Testis (tissue), 3 donors: Measurements from ENCODE around the gene LUZP2. TPM values are rescaled to one million over a fixed set of nuclear protein-coding genes. Genes with fewer than 3 reads are reported as not detected.
"Not testable (repeated sequence)": the region's sequence is repeated elsewhere in the genome, so short reads cannot be mapped to it uniquely, and the experiment has no call there.

ENCODE experiments used
- DNase-seq: peaks from one replicate; pipeline ENCODE4 v3.0.0-alpha.2; 2019
- H3K27ac ChIP-seq, 2 donors: fragments of 200-600 bp; sonication (generic); one replicate each; pipeline ENCODE4 v1.5.1; 2019
- H3K27me3 ChIP-seq: fragments of 200-600 bp; sonication (generic); one replicate; pipeline ENCODE4 v1.5.1; 2019
- H3K36me3 ChIP-seq: fragments of 200-600 bp; sonication (generic); one replicate; pipeline ENCODE4 v1.5.1; 2017; ENCODE audit warnings: low read depth; ENCODE audit errors: missing control alignments
- H3K4me1 ChIP-seq: fragments of 200-600 bp; sonication (generic); one replicate; pipeline ENCODE4 v1.5.1; 2019
- H3K4me3 ChIP-seq, 2 donors: fragments of 200-600 bp; sonication (generic); one replicate each; pipeline ENCODE4 v1.5.1; 2017 to 2019
- H3K9me3 ChIP-seq: fragments of 200-600 bp; sonication (generic); one replicate; pipeline ENCODE4 v1.5.1; 2017
- POLR2A ChIP-seq: fragments of 450-650 bp; IDR thresholded peaks from one replicate; pipeline ENCODE4 v1.6.1; 2017; ENCODE audit warnings: antibody characterized with exemption, mild to moderate bottlenecking, moderate library complexity
- WGBS, 2 donors: methylation state at CpG; one replicate each; pipeline ENCODE4 v1.1.5; 2018; 5-methylcytosine and 5-hydroxymethylcytosine counted together
- intact Hi-C: fragments of 100-400 bp; cut with DNase I; formaldehyde crosslinking; loops from one replicate; pipeline ENCODE4 v1.15.1; 2023; ENCODE audit warnings: low total_unique reads
- polyA plus RNA-seq: library from polyadenylated mRNA; stranded (reverse); fragments of 350-450 nt; fragmentation: Illumina TruSeq; extraction: RNeasy Lipid Tissue Mini Kit (QIAGEN cat#74804); gene quantifications from one replicate; pipeline ENCODE4 v1.2.3, GENCODE V29; 2014; ENCODE audit warnings: low read depth, low replicate concordance; ENCODE audit not compliant: insufficient read depth
- total RNA-seq, 2 donors: library from RNA; depleted of rRNA; stranded (reverse); fragments of >200 nt; gene quantifications; one replicate each; pipeline ENCODE4 v1.2.3, GENCODE V29; 2016
- TF ChIP-seq, protein P1 (sequence below), 3 experiments: fragments of 450-650 bp in 2 of 3; fragments of 200-600 bp in 1 of 3; sonication (generic) in 1 of 3; IDR thresholded peaks; one replicate each; pipeline ENCODE4 v1.5.1; 2016 to 2019; ENCODE audit warnings: antibody characterized with exemption in 3 of 3, mild to moderate bottlenecking in 2 of 3, moderate library complexity in 1 of 3

LUZP2 gene
- total and polyA plus RNA-seq, 3 donors from 2014 or later, result 0.63 to 0.98 (median 0.74) TPM

DNA sequence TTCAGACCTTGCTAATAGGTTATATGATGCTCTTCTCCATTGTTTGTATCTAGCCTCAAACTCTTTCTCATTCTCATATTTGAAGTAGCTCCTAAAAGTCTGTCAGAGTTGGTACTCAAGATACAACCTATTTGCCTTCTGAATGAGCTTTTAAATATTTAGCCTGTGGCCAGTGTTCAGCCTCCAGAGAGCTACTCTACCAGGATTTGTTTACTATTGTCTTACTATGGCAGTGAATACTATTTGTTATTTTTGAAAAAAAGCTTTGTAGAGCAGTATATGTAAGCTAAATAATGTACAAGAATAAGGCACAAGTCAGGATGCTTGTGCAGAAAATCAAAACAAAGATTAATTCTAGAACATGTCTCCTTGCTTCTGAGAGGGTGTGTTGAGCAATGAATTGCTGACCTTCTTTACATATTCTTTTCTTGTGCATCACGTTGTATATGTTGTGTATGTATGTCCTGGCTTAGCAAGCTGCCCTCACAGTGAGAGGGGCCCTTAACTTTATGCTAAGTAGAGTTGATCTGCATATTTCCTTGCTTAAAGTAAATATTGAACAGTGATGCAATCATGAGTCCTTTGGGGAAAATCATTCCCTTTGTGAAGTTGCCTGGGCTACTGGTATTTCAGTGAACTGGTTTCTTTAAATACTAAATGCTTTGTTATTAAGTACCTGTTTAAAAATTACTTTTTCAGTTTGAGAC is 438.0 kb downstream of the LUZP2 start:
- intact Hi-C loops, result no loop called here
- 78 to 85% methylated on average over 1 of the region's 1 CpG for WGBS, 2 donors
- H3K36me3 ChIP-seq, result no peaks in the 10 kb centered on the region

DNA sequence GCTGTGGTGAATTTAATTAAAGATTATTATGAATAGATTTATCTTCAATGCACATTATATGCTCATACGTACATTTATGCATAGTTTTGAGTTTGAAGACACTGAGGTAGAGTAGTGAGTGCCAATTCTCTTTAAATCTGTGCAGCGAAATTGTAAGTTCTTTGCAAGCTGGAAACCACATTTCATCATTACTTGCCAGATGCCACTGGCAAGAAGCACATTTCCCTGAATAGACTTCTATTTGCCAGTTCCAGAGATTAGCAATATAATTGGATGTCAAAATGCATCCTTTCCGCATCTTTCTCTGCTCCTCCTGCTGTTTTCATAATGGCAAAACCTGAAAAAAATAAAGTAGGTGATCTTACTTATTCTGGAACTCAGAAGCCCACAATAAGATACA is 448.0 kb downstream of the LUZP2 start:
- H3K4me1 ChIP-seq, result no peaks in the 10 kb centered on the region
- no peaks in the 10 kb centered on the region for H3K36me3 ChIP-seq
- DNase-seq, result no peak
- no peak overlapping the region for H3K4me3 ChIP-seq
- no peak overlapping the region for H3K27ac ChIP-seq
- H3K9me3 ChIP-seq, result no peaks in the 10 kb centered on the region
- TF ChIP-seq, protein P1, sequence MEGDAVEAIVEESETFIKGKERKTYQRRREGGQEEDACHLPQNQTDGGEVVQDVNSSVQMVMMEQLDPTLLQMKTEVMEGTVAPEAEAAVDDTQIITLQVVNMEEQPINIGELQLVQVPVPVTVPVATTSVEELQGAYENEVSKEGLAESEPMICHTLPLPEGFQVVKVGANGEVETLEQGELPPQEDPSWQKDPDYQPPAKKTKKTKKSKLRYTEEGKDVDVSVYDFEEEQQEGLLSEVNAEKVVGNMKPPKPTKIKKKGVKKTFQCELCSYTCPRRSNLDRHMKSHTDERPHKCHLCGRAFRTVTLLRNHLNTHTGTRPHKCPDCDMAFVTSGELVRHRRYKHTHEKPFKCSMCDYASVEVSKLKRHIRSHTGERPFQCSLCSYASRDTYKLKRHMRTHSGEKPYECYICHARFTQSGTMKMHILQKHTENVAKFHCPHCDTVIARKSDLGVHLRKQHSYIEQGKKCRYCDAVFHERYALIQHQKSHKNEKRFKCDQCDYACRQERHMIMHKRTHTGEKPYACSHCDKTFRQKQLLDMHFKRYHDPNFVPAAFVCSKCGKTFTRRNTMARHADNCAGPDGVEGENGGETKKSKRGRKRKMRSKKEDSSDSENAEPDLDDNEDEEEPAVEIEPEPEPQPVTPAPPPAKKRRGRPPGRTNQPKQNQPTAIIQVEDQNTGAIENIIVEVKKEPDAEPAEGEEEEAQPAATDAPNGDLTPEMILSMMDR (IDR thresholded peaks at IDR 0.05), result no peak
- TF ChIP-seq POLR2A, result no peak
- 82 to 95% methylated on average over 3 of the region's 3 CpGs for WGBS, 2 donors
- H3K27me3 ChIP-seq, result no peaks in the 10 kb centered on the region
- intact Hi-C loops, result no loop called here

More for the DNA sequence above, 438.0 kb downstream of the LUZP2 start:
- no peak for DNase-seq
- Histone ChIP-seq H3K4me3 (no peak overlapping the region), H3K27ac (no peak overlapping the region), H3K4me1 (no peaks in the 10 kb centered on the region), H3K9me3 (no peaks in the 10 kb centered on the region), H3K27me3 (no peaks in the 10 kb centered on the region)
- TF ChIP-seq, protein P1 (IDR thresholded peaks at IDR 0.05), result no peak
- TF ChIP-seq POLR2A, result no peak

DNA sequence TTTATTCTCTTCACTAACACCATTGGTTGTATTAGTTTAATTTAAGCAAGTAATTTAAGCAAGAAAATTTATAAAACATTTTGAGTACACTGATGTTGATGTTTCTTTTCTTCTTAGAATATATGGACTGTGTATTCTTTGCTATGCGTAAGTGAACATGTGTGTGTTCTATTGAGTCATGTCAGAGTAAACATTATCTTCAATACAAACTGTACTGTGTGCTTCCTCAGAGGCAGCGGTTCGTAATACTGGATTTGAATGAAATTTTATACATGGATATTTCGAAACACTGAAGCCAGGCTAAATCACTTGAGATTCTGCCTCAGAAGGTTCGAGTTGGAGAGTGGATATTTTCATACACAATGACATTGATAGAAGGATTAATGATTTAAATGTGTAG is 452.6 kb downstream of the LUZP2 start:
- 59 to 87% methylated on average over 5 of the region's 5 CpGs for WGBS, 2 donors

DNA sequence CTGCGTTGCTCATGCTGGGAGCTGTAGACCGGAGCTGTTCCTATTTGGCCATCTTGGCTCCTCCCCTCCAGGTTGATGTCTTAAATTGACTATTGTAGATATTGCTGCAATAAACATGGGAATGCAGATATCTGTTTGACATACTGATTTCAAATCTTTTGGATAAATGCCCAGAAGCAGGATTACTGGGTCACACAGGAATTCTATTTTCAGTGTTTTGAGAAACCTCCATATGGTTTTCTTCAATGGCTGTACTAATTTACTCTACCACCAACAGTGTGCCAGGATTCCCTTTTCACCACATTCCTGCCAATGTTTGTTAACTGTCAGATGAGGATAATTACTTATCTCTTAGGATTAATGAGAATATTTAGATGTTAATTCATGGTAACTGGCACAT is 467.0 kb downstream of the LUZP2 start:
- Histone ChIP-seq H3K36me3 (no peaks in the 10 kb centered on the region), H3K27me3 (no peaks in the 10 kb centered on the region), H3K4me3 (no peak overlapping the region), H3K27ac (no peak overlapping the region), H3K9me3 (no peaks in the 10 kb centered on the region), H3K4me1 (no peaks in the 10 kb centered on the region)
- DNase-seq, result no peak
- TF ChIP-seq POLR2A, result no peak
- TF ChIP-seq, protein P1 (IDR thresholded peaks at IDR 0.05), result no peak
- WGBS, 2 donors, result 100% methylated on average over 2 of the region's 2 CpGs
- intact Hi-C loops, result no loop called here

More for the DNA sequence above, 452.6 kb downstream of the LUZP2 start:
- no peak for TF ChIP-seq POLR2A
- TF ChIP-seq, protein P1 (IDR thresholded peaks at IDR 0.05), result no peak
- no peaks in the 10 kb centered on the region for H3K4me1 ChIP-seq
- H3K27ac ChIP-seq, result no peak overlapping the region
- H3K9me3 ChIP-seq, result no peaks in the 10 kb centered on the region
- DNase-seq, result no peak
- H3K4me3 ChIP-seq, result no peak overlapping the region
- no peaks in the 10 kb centered on the region for H3K27me3 ChIP-seq
- intact Hi-C loops, result no loop called here
- H3K36me3 ChIP-seq, result no peaks in the 10 kb centered on the region

DNA sequence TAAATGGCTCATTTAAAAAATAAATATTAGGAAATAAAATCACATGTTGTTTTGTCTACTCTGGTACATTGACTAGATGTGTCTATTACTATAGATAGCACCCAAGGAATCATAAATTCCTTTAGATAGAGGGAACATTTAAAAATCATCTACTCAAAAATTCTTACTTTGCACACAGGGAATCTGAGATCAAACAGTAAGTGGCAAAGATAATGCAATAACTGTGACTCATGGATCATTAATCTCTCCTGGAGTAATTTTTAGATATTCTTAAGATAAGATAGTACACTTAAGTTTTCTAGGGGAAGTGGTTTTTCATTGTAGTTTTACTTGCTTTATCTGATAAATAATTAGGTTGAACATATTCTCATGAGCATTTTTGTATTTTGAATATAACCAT is 468.9 kb downstream of the LUZP2 start:
- TF ChIP-seq, protein P1 (IDR thresholded peaks at IDR 0.05), result no peak
- TF ChIP-seq POLR2A, result no peak
- Histone ChIP-seq H3K9me3 (no peaks in the 10 kb centered on the region), H3K4me3 (no peak overlapping the region), H3K36me3 (no peaks in the 10 kb centered on the region), H3K27me3 (no peaks in the 10 kb centered on the region), H3K27ac (no peak overlapping the region), H3K4me1 (no peaks in the 10 kb centered on the region)
- no peak for DNase-seq
- intact Hi-C loops, result no loop called here

DNA sequence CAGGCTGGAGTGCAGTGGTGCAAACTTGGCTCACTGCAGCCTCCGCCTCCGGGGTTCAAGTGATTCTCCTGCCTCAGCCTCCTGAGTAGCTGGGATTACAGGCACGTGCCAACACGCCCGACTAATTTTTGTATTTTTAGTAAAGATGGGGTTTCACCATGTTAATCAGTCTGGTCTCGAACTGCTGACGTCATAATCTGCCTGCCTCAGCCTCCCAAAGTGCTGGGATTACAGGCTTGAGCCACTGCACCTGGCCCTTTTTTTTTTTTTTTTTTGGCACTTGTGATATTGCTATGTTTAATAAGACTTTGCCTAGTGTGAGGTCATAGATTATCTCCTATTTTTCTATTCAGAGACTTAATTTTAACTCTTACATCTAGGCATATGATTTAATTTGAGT is 497.1 kb downstream of the LUZP2 start:
- intact Hi-C loops, H3K27me3 ChIP-seq, H3K27ac ChIP-seq, H3K4me3 ChIP-seq, H3K9me3 ChIP-seq, H3K4me1 ChIP-seq, H3K36me3 ChIP-seq, DNase-seq: not testable (repeated sequence)
- 83 to 94% methylated on average over 5 to 7 of the region's 7 CpGs for WGBS, 2 donors

DNA sequence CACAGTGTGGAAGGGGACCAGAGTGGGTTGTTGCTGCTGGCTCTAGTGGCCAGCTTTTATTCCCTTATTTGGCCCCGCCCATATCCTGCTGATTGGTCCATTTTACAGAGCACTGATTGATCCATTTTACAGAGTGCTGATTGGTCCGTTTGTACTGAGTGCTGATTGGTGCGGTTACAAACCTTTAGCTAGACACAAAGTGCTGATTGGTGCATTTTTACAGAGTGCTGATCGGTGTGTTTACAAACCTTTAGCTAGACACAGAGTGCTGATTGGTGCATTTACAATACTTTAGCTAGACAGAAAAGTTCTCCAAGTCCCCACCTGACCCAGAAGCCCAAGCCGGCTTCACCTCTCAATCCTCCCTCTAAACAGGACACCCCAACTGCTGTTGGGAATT is 503.1 kb downstream of the LUZP2 start:
- H3K27ac ChIP-seq, H3K27me3 ChIP-seq, DNase-seq, H3K4me3 ChIP-seq, H3K4me1 ChIP-seq, H3K36me3 ChIP-seq, H3K9me3 ChIP-seq, intact Hi-C loops: not testable (repeated sequence)
- WGBS, 2 donors, result 73 to 75% methylated on average over 4 to 5 of the region's 5 CpGs
